ENCODE measurements around the gene GPC4. TPM values are rescaled to one million over a fixed set of nuclear protein-coding genes. Genes with fewer than 3 reads are reported as not detected.
A peak's percentile ranks its signal among the peaks of the same experiment; 100 is the strongest.

GPC4 gene
- total RNA-seq, 2 donors from 2014 or later = 21.3 to 28.4 TPM

DNA sequence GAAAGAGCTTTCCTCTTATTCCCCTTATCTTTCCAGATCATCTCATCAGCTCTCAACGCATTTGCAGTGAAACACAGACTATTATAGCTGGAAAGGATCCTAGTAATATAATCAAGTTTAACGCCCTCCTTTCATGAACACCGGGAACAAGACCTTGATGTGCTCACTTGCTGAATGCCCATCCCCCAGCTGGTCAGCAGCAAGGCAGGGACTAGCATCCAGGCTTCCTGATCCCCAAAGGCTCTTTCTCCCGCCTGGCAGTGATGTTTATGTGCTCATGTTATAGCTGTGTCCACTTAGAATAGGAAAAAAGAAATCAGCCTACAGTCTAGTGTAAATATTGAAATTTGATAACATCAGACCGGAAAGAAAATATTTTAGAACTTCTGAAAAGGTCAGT is 24.6 kb downstream of the GPC4 start:
- DNase-seq (ENCODE audit: low spot score) (no peak), ATAC-seq (ENCODE audit: insufficient number of reproducible peaks, low FRiP score, low read depth) (no peak)
- Histone ChIP-seq H3K4me1 (ENCODE audit: control insufficient read depth in 1 of 2, low read depth in 2 of 2) (peaks cover 0 to 15% of the 10 kb centered on the region in 2 donors), H3K9me3 (no peaks in the 10 kb centered on the region), H3K36me3 (no peaks in the 10 kb centered on the region), H3K27ac (no peak overlapping the region), H3K4me3 (no peak overlapping the region), H3K27me3 (replicated peaks; ENCODE audit: insufficient read depth) (no peaks in the 10 kb centered on the region)
- TF ChIP-seq, protein P1, sequence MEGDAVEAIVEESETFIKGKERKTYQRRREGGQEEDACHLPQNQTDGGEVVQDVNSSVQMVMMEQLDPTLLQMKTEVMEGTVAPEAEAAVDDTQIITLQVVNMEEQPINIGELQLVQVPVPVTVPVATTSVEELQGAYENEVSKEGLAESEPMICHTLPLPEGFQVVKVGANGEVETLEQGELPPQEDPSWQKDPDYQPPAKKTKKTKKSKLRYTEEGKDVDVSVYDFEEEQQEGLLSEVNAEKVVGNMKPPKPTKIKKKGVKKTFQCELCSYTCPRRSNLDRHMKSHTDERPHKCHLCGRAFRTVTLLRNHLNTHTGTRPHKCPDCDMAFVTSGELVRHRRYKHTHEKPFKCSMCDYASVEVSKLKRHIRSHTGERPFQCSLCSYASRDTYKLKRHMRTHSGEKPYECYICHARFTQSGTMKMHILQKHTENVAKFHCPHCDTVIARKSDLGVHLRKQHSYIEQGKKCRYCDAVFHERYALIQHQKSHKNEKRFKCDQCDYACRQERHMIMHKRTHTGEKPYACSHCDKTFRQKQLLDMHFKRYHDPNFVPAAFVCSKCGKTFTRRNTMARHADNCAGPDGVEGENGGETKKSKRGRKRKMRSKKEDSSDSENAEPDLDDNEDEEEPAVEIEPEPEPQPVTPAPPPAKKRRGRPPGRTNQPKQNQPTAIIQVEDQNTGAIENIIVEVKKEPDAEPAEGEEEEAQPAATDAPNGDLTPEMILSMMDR (IDR thresholded peaks at IDR 0.05) = no peak

DNA sequence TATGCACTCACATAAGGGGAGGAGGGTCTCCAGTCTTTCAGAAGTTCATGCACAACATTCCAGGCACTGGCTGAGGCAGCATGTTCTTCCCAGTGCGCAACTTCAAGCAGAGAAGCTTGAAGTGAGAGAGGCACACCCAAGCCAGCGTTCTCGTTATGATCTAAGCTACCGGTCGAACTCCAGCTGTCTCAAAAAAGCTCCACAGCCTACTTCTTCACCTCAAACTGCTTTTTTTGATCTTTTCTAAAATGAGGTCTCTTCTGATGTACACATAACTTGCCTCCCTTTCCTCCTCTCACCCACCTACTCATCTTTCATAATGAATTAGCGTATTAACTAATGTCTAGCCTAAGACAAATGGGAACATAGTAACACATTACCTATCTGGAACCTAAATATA is 25.3 kb downstream of the GPC4 start:
- H3K9me3 ChIP-seq = no peaks in the 10 kb centered on the region
- no peak overlapping the region for H3K27ac ChIP-seq
- no peak overlapping the region for H3K4me3 ChIP-seq
- TF ChIP-seq, protein P1 (IDR thresholded peaks at IDR 0.05) = no peak
- no peak for ATAC-seq (ENCODE audit: insufficient number of reproducible peaks, low FRiP score, low read depth)
- no peak for DNase-seq (ENCODE audit: low spot score)
- H3K4me1 ChIP-seq (ENCODE audit: control insufficient read depth in 1 of 2, low read depth in 2 of 2) = peaks cover 0 to 15% of the 10 kb centered on the region in 2 donors
- H3K27me3 ChIP-seq (replicated peaks; ENCODE audit: insufficient read depth) = no peaks in the 10 kb centered on the region
- no peaks in the 10 kb centered on the region for H3K36me3 ChIP-seq

DNA sequence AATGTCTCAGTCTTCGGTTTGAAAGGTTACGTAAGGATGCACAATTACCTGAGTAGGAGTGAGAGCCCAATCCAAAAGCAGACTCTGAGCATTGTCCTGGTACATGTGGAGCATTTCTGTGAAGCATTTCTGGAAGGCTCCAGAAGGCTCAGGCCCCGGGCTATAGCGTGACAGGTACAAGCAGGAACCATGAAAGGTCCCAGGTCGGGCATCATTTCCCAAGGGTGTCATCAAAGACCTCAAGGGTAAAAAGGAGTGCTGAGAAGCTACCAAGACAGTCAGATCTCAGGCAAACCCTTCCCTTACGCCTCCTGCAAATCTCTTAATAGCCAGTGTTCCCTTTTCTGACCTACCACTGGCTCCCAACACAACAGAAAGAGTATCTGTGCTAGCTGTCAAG is 30.8 kb downstream of the GPC4 start:
- H3K27me3 ChIP-seq (replicated peaks; ENCODE audit: insufficient read depth) = no peaks in the 10 kb centered on the region
- H3K27ac ChIP-seq = no peak overlapping the region
- no peak for DNase-seq (ENCODE audit: low spot score)
- no peak overlapping the region for H3K4me3 ChIP-seq
- TF ChIP-seq, protein P1 (IDR thresholded peaks at IDR 0.05) = no peak
- ATAC-seq (ENCODE audit: insufficient number of reproducible peaks, low FRiP score, low read depth) = no peak
- no peaks in the 10 kb centered on the region for H3K36me3 ChIP-seq
- no peaks in the 10 kb centered on the region for H3K9me3 ChIP-seq
- H3K4me1 ChIP-seq (ENCODE audit: control insufficient read depth in 1 of 2, low read depth in 2 of 2) = no peaks in the 10 kb centered on the region

DNA sequence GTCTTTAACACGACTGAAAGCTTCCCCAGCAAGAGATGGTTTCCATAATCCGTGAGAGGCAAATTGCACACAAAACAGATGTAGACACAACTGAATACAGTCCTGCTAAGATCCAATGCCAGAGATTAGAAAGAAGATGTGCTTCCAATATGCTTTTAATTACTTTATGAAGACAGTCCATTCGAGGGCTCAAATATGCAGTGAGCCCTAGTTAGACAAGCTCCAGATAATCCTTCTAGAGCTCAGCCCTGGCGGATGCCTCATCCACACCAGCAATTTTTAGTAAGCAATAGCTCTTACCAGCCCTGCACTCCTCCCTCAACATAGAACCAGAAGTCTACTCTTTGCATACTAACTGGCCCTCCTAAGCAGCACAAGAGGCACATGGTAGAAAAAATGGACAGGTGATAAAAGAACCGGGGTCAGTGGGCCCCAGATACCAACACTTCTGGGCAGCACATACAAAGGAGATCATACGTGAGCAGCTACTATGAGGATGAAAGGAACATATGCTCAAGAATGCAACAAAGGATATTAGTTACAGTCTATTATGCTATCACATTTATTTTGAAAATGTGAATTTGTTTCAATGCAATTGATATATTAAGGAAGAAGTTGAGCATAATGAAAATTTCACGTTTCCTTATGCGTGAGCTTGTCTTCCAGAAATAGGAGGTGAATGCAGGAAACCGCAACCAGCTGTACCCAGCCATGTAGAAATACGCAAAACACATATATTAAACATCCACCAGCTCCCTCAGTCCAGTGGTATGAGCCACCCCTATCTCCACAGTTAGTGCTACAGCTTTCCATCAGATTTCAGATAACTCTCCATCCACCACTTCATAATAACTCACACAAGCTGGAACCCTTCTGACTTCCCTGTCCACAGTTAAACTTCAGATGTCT is 34.3 kb downstream of the GPC4 start:
- H3K27ac ChIP-seq = no peak overlapping the region
- H3K36me3 ChIP-seq = no peaks in the 10 kb centered on the region
- peaks cover 0 to 12% of the 10 kb centered on the region in 2 donors for H3K4me1 ChIP-seq (ENCODE audit: control insufficient read depth in 1 of 2, low read depth in 2 of 2)
- H3K9me3 ChIP-seq = no peaks in the 10 kb centered on the region
- DNase-seq (ENCODE audit: low spot score) (no peak), ATAC-seq (ENCODE audit: insufficient number of reproducible peaks, low FRiP score, low read depth) (no peak)
- no peaks in the 10 kb centered on the region for H3K27me3 ChIP-seq (replicated peaks; ENCODE audit: insufficient read depth)
- no peak overlapping the region for H3K4me3 ChIP-seq
- TF ChIP-seq, protein P1 (IDR thresholded peaks at IDR 0.05) = no peak

DNA sequence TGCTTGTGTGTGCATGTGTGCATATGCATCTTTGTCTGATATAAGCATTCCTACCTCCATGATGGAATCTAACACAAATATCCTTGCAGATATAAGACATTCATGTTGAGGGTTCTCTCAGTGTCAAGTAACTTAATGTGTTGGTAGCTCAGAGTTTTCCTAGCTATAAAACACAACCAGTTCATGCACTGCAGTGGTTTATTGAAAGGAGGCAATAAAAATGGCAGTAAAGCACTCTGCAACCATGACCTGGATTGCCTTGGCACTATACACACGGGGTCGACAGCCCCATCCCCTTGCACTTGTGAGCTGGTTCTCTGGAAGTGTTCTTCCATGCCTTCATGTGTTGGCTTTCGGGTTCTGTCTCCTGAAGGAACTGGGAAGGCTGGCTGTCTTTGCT is 38.9 kb downstream of the GPC4 start:
- ATAC-seq (ENCODE audit: insufficient number of reproducible peaks, low FRiP score, low read depth) = no peak
- peak overlapping the region in 1 of 2 donors; percentile 47 for H3K27ac ChIP-seq

More for the DNA sequence above, 38.9 kb downstream of the GPC4 start:
- TF ChIP-seq, protein P1 (IDR thresholded peaks at IDR 0.05) = no peak
- Histone ChIP-seq H3K36me3 (no peaks in the 10 kb centered on the region), H3K9me3 (no peaks in the 10 kb centered on the region), H3K4me1 (ENCODE audit: control insufficient read depth in 1 of 2, low read depth in 2 of 2) (peaks cover 0 to 22% of the 10 kb centered on the region in 2 donors), H3K27me3 (replicated peaks; ENCODE audit: insufficient read depth) (no peaks in the 10 kb centered on the region), H3K4me3 (no peak overlapping the region)
- no peak for DNase-seq (ENCODE audit: low spot score)

All from thoracic aorta (tissue), 2 donors.